ENCODE measurements around the gene ACVR1.

DNA sequence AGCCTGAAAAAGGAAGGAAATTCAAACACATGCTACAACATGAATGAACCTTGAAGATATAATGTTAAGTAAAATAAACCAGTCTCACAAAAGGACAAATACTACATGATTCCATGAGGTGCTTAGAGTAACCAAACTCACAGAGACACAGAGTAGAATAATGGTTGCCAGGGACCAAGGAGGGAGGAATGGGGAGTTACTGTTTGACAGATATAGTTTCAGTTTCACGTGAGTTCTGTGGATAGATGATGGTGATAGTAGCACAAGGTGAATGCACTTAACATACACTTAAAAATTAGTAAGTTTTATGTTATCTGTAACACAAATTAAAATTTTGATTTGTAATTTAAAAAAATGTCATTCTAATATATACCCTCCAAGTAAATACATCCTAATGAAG lies 140.6 kb downstream of the ACVR1 start:
- TF ChIP-seq, protein P1, sequence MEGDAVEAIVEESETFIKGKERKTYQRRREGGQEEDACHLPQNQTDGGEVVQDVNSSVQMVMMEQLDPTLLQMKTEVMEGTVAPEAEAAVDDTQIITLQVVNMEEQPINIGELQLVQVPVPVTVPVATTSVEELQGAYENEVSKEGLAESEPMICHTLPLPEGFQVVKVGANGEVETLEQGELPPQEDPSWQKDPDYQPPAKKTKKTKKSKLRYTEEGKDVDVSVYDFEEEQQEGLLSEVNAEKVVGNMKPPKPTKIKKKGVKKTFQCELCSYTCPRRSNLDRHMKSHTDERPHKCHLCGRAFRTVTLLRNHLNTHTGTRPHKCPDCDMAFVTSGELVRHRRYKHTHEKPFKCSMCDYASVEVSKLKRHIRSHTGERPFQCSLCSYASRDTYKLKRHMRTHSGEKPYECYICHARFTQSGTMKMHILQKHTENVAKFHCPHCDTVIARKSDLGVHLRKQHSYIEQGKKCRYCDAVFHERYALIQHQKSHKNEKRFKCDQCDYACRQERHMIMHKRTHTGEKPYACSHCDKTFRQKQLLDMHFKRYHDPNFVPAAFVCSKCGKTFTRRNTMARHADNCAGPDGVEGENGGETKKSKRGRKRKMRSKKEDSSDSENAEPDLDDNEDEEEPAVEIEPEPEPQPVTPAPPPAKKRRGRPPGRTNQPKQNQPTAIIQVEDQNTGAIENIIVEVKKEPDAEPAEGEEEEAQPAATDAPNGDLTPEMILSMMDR (IDR thresholded peaks at IDR 0.05), result no peak
- TF ChIP-seq POLR2AphosphoS5 (IDR thresholded peaks at IDR 0.05; ENCODE audit: low read depth, low read length), result no peak
- TF ChIP-seq, protein P2, sequence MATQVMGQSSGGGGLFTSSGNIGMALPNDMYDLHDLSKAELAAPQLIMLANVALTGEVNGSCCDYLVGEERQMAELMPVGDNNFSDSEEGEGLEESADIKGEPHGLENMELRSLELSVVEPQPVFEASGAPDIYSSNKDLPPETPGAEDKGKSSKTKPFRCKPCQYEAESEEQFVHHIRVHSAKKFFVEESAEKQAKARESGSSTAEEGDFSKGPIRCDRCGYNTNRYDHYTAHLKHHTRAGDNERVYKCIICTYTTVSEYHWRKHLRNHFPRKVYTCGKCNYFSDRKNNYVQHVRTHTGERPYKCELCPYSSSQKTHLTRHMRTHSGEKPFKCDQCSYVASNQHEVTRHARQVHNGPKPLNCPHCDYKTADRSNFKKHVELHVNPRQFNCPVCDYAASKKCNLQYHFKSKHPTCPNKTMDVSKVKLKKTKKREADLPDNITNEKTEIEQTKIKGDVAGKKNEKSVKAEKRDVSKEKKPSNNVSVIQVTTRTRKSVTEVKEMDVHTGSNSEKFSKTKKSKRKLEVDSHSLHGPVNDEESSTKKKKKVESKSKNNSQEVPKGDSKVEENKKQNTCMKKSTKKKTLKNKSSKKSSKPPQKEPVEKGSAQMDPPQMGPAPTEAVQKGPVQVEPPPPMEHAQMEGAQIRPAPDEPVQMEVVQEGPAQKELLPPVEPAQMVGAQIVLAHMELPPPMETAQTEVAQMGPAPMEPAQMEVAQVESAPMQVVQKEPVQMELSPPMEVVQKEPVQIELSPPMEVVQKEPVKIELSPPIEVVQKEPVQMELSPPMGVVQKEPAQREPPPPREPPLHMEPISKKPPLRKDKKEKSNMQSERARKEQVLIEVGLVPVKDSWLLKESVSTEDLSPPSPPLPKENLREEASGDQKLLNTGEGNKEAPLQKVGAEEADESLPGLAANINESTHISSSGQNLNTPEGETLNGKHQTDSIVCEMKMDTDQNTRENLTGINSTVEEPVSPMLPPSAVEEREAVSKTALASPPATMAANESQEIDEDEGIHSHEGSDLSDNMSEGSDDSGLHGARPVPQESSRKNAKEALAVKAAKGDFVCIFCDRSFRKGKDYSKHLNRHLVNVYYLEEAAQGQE (IDR thresholded peaks at IDR 0.05; ENCODE audit: insufficient read depth in 1 of 2, low read depth in 2 of 2, low read length in 1 of 2), result no peak
- no peak for TF ChIP-seq SIN3A (IDR thresholded peaks at IDR 0.05; ENCODE audit: borderline replicate concordance, insufficient read depth, low read depth, low read length)
- no peak for TF ChIP-seq TCF7L2 (IDR thresholded peaks at IDR 0.05; ENCODE audit: low read depth, low read length)

Data from Panc1 (cell line).